ENCODE measurements around the gene UBAC1.

DNA sequence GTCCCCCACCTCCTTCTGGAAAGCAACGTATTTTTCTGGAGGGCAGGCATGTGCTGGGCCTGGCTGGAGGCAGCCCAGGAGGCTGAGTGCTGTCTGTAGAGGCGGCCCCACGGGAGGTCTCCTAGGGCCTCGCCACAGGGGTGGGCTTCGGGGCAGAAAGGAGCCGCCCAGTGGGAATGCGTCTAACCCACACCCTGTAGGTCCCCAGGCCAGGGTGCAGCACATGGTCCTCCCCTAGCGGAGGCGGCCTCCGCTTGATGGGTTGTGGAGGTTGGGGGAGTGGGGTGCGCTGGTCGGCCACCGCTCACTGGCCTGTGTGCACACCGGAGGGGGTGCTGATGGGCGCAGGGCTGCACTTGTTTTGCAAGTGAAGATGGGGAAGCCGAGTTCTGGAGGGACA lies 48.3 kb upstream of the UBAC1 start:
- no peak for TF ChIP-seq CTCF (IDR thresholded peaks at IDR 0.05)
- no peak for TF ChIP-seq POLR2A (IDR thresholded peaks at IDR 0.05)
- TF ChIP-seq POLR2AphosphoS5 (IDR thresholded peaks at IDR 0.05), result no peak
